Vagina (tissue), 2 donors: ENCODE results near the gene DOCK1. TPM values are rescaled to one million over a fixed set of nuclear protein-coding genes. Genes with fewer than 3 reads are reported as not detected.

Source experiments
- DNase-seq, 2 donors: peaks; one replicate each; pipeline ENCODE4 v3.0.0-alpha.2; 2017; ENCODE audit errors: extremely low spot score in 2 of 2
- H3K27ac ChIP-seq: fragments of 200-600 bp; sonication (generic); one replicate; pipeline ENCODE4 v1.5.1; 2019
- H3K27me3 ChIP-seq: fragments of 200-600 bp; sonication (generic); one replicate; pipeline ENCODE4 v1.5.1; 2019
- H3K36me3 ChIP-seq, 2 donors: fragments of 200-600 bp; sonication (generic); one replicate each; pipeline ENCODE4 v1.5.1; 2017 to 2019
- H3K4me1 ChIP-seq: fragments of 200-600 bp; sonication (generic); one replicate; pipeline ENCODE4 v1.5.1; 2019
- H3K4me3 ChIP-seq, 2 donors: fragments of 200-600 bp; sonication (generic); 1 replicate in 1 of 2; 2 replicates in 1 of 2; pipeline ENCODE4 v1.5.1; 2016 to 2019
- H3K9me3 ChIP-seq: fragments of 200-600 bp; sonication (generic); one replicate; pipeline ENCODE4 v1.5.1; 2019
- CTCF ChIP-seq, 3 experiments: fragments of 450-650 bp in 2 of 3; fragments of 200-600 bp in 1 of 3; sonication (generic) in 1 of 3; IDR thresholded peaks; one replicate each; pipeline ENCODE4 v1.5.1; 2017 to 2019; ENCODE audit warnings: antibody characterized with exemption in 3 of 3, mild to moderate bottlenecking in 2 of 3, moderate library complexity in 2 of 3
- POLR2A ChIP-seq, 2 donors: fragments of 450-650 bp; IDR thresholded peaks; one replicate each; pipeline ENCODE4 v1.6.1; 2017; ENCODE audit warnings: antibody characterized with exemption in 2 of 2, mild to moderate bottlenecking in 2 of 2, moderate library complexity in 2 of 2
- POLR2AphosphoS5 ChIP-seq, 2 donors: sonication (generic); formaldehyde crosslinking; IDR thresholded peaks; one replicate each; pipeline ENCODE4 v1.9.0; 2017; ENCODE audit warnings: antibody characterized with exemption in 2 of 2, mild to moderate bottlenecking in 2 of 2, low read depth in 1 of 2; ENCODE audit not compliant: insufficient read depth in 1 of 2
- intact Hi-C: fragments of 100-400 bp; cut with DNase I; formaldehyde crosslinking; loops from one replicate; pipeline ENCODE4 v1.15.1; 2023
- total RNA-seq: library from RNA; depleted of rRNA; stranded (reverse); fragments of >200 nt; gene quantifications from one replicate; pipeline ENCODE4 v1.2.3, GENCODE V29; 2016

Gene DOCK1
- total RNA-seq, 1 donor from 2014 or later = 64.6 TPM

- Histone ChIP-seq H3K4me1 (no peaks in the 10 kb centered on the region), H3K9me3 (no peaks in the 10 kb centered on the region), H3K4me3 (no peak overlapping the region), H3K27me3 (no peaks in the 10 kb centered on the region), H3K36me3 (no peaks in the 10 kb centered on the region), H3K27ac (no peak overlapping the region)
- DNase-seq = peak; percentile 81 to 83
- intact Hi-C loops = no loop called here
- TF ChIP-seq CTCF (IDR thresholded peaks at IDR 0.05) (no peak), POLR2AphosphoS5 (IDR thresholded peaks at IDR 0.05; ENCODE audit: insufficient read depth in 1 of 2, low read depth in 1 of 2) (no peak), POLR2A (IDR thresholded peaks at IDR 0.05) (no peak)
Observed at GRCh38 chr10:127464561-127464960, 559.3 kb downstream of the DOCK1 start.

- no peak for DNase-seq
- H3K27me3 ChIP-seq = no peaks in the 10 kb centered on the region
- H3K27ac ChIP-seq = no peak overlapping the region
- no peak overlapping the region for H3K4me3 ChIP-seq
- intact Hi-C loops = no loop called here
- H3K9me3 ChIP-seq = no peaks in the 10 kb centered on the region
- H3K36me3 ChIP-seq = no peaks in the 10 kb centered on the region
- H3K4me1 ChIP-seq = no peaks in the 10 kb centered on the region
- TF ChIP-seq POLR2AphosphoS5 (IDR thresholded peaks at IDR 0.05; ENCODE audit: insufficient read depth in 1 of 2, low read depth in 1 of 2) (no peak), POLR2A (IDR thresholded peaks at IDR 0.05) (no peak), CTCF (IDR thresholded peaks at IDR 0.05) (no peak)
Observed at GRCh38 chr10:127467811-127468210, 562.6 kb downstream of the DOCK1 start.

DNA sequence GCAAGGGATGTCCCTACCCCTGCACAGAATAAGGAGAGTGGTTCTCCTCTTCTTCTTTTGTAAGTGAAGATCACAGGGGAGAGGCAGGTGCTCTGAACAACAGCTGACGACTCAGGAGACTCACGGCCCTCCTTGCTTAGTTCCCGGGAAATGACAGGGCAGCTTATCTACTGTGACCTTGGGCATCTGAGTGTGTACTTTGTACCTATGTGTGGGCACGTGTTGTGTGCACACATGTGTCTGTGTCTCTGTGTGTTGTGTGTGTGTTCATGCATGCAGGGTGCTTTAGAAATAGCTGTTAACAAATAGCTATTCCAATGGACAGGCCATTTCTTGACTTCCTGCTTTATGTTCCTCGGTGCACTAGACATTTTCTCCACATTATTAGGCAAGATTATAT, 563.4 kb downstream of the DOCK1 start:
- no peak for DNase-seq
- Histone ChIP-seq H3K27me3 (no peaks in the 10 kb centered on the region), H3K4me1 (no peaks in the 10 kb centered on the region), H3K4me3 (no peak overlapping the region), H3K36me3 (no peaks in the 10 kb centered on the region), H3K9me3 (no peaks in the 10 kb centered on the region), H3K27ac (no peak overlapping the region)
- TF ChIP-seq POLR2AphosphoS5 (IDR thresholded peaks at IDR 0.05; ENCODE audit: insufficient read depth in 1 of 2, low read depth in 1 of 2) (no peak), POLR2A (IDR thresholded peaks at IDR 0.05) (no peak), CTCF (IDR thresholded peaks at IDR 0.05) (no peak)
- intact Hi-C loops = no loop called here

- intact Hi-C loops = no loop called here
- DNase-seq = no peak
- H3K9me3 ChIP-seq = no peaks in the 10 kb centered on the region
- no peak overlapping the region for H3K4me3 ChIP-seq
- H3K36me3 ChIP-seq = no peaks in the 10 kb centered on the region
- no peak overlapping the region for H3K27ac ChIP-seq
- TF ChIP-seq CTCF (IDR thresholded peaks at IDR 0.05) (no peak), POLR2AphosphoS5 (IDR thresholded peaks at IDR 0.05; ENCODE audit: insufficient read depth in 1 of 2, low read depth in 1 of 2) (no peak), POLR2A (IDR thresholded peaks at IDR 0.05) (no peak)
- no peaks in the 10 kb centered on the region for H3K27me3 ChIP-seq
- no peaks in the 10 kb centered on the region for H3K4me1 ChIP-seq
Observed at GRCh38 chr10:127470911-127471310, 565.7 kb downstream of the DOCK1 start.

DNA sequence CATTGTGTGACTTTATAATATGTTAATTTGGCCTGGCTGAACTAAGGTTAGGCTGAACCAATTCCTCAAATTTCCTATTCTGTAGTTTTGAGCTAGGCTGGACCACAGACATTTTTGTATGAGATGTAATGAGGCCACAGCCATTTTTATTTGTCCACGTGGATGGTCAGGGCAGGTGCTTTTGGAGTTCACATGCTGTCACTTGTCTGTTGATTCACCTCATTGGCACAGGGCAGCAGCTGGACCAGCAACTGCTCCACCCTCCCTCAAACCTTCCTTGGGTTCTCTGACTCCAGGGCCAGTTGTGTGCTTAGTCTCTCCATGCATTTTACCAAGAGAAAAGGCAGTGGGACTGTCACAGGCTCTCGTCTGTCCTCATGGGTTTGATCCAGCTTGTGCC, 567.7 kb downstream of the DOCK1 start:
- H3K4me3 ChIP-seq = no peak overlapping the region
- no peak overlapping the region for H3K27ac ChIP-seq
- H3K36me3 ChIP-seq = no peaks in the 10 kb centered on the region
- no peaks in the 10 kb centered on the region for H3K4me1 ChIP-seq
- no peaks in the 10 kb centered on the region for H3K9me3 ChIP-seq
- DNase-seq = no peak
- intact Hi-C loops = no loop called here
- no peaks in the 10 kb centered on the region for H3K27me3 ChIP-seq
- no peak for TF ChIP-seq CTCF (IDR thresholded peaks at IDR 0.05)
